ENCODE results near the gene PDZD7.

The PDZD7 gene

GRCh38 chr10:100993986-100994708 is 36.8 kb downstream of the PDZD7 start:
- CTCF ChIA-PET, result interaction anchor here (1.0 to 26.4 kb wide), 16 partner anchors 8 to 459 kb away, joined by 3 to 803 read pairs (median 6); partner anchors contain the start of genes KAZALD1, MRPL43, PDZD7 and SFXN3
- POLR2A ChIA-PET, result no interaction called here
- TF ChIP-seq CTCF (IDR thresholded peaks at IDR 0.05; ENCODE audit: insufficient read depth, low read length, missing control alignments), result peak; percentile 53
- no peak for DNase-seq (ENCODE audit: low read depth, low spot score)
- no peak overlapping the region for H3K4me3 ChIP-seq (ENCODE audit: low read depth, low read length)

GRCh38 chr10:100989088-100989487 is 41.8 kb downstream of the PDZD7 start:
- H3K4me3 ChIP-seq (ENCODE audit: low read depth, low read length), result no peak overlapping the region
- no peak for TF ChIP-seq CTCF (IDR thresholded peaks at IDR 0.05; ENCODE audit: insufficient read depth, low read length, missing control alignments)
- POLR2A ChIA-PET, result no interaction called here
- CTCF ChIA-PET, result interaction anchor here (1.0 to 26.4 kb wide), 5 partner anchors 7 to 45 kb away, joined by 3 to 803 read pairs (median 119); partner anchors contain the start of genes LZTS2, PDZD7 and SFXN3
- no peak for DNase-seq (ENCODE audit: low read depth, low spot score)

- DNase-seq (ENCODE audit: low read depth, low spot score), result no peak
- ChIA-PET CTCF (interaction anchor here (1.0 to 26.4 kb wide), 5 partner anchors 8 to 46 kb away, joined by 3 to 803 read pairs (median 119); partner anchors contain the start of genes LZTS2, PDZD7 and SFXN3), POLR2A (no interaction called here)
- H3K4me3 ChIP-seq (ENCODE audit: low read depth, low read length), result peak overlapping the region; percentile 100
- TF ChIP-seq CTCF (IDR thresholded peaks at IDR 0.05; ENCODE audit: insufficient read depth, low read length, missing control alignments), result no peak
These were observed 42.8 kb downstream of the PDZD7 start for GRCh38 chr10:100988166-100988565.

- no peak for DNase-seq (ENCODE audit: low read depth, low spot score)
- ChIA-PET CTCF (interaction anchor here (3.1 to 26.4 kb wide), 4 partner anchors 8 to 47 kb away, joined by 15 to 803 read pairs (median 180); partner anchors contain the start of genes LZTS2, PDZD7 and SFXN3), POLR2A (interaction anchor here (1.0 to 1.1 kb wide), 2 partner anchors 12 kb away, joined by 4 read pairs; partner anchors contain the start of gene LZTS2)
- no peak for TF ChIP-seq CTCF (IDR thresholded peaks at IDR 0.05; ENCODE audit: insufficient read depth, low read length, missing control alignments)
- H3K4me3 ChIP-seq (ENCODE audit: low read depth, low read length), result peak overlapping the region; percentile 100
These were observed 43.3 kb downstream of the PDZD7 start for GRCh38 chr10:100987685-100988049.

GRCh38 chr10:100986952-100987684 is 43.8 kb downstream of the PDZD7 start, which contains the start of the genes MRPL43 and TWNK:
Gene MRPL43 (minus strand): TSS chr10:100987497. CDS start chr10:100987443, 54 bp downstream.
Gene TWNK (plus strand): TSS chr10:100987543. CDS start chr10:100988211, 668 bp downstream.
- ChIA-PET CTCF (interaction anchor here (0.7 to 26.4 kb wide), 7 partner anchors 9 to 54 kb away, joined by 3 to 803 read pairs (median 15); partner anchors contain the start of genes LZTS2, PDZD7 and SFXN3), POLR2A (interaction anchor here (1.0 to 1.1 kb wide), 2 partner anchors 12 to 13 kb away, joined by 4 read pairs; partner anchors contain the start of gene LZTS2)
- no peak for TF ChIP-seq CTCF (IDR thresholded peaks at IDR 0.05; ENCODE audit: insufficient read depth, low read length, missing control alignments)
- H3K4me3 ChIP-seq (ENCODE audit: low read depth, low read length), result peak within 1 kb of the TSS; percentile 100
- no peak for DNase-seq (ENCODE audit: low read depth, low spot score)
